ENCODE measurements around the gene TFRC.
"Not testable (repeated sequence)": the region's sequence is repeated elsewhere in the genome, so short reads cannot be mapped to it uniquely, and the experiment has no call there.

The TFRC gene

GRCh38 chr3:196079682-196080081 is 2.2 kb downstream of the TFRC start:
- H3K9ac ChIP-seq (ENCODE audit: low read depth, low read length), result no peak overlapping the region; the same call in 1 of the 2 replicates
- H3K27ac ChIP-seq (ENCODE audit: low read length), result no peak overlapping the region
- H3K9me3 ChIP-seq (ENCODE audit: insufficient read depth, low read depth, low read length), result no peaks in the 10 kb centered on the region
- H3K36me3 ChIP-seq (ENCODE audit: insufficient read depth, low read depth, low read length), result peaks cover 23% of the 10 kb centered on the region
- peak overlapping the region; percentile 98; the same call in 1 of the 2 replicates for H3K4me3 ChIP-seq (ENCODE audit: low read length)
- H3K27me3 ChIP-seq (ENCODE audit: insufficient read depth, low read length), result no peaks in the 10 kb centered on the region; the same call in 1 of the 2 replicates
- H3K4me1 ChIP-seq (ENCODE audit: insufficient read depth, low read length), result peaks cover 3% of the 10 kb centered on the region; the same call in 1 of the 2 replicates

GRCh38 chr3:196075013-196075412 is 6.9 kb downstream of the TFRC start:
- H3K9ac ChIP-seq (ENCODE audit: low read depth, low read length), result no peak overlapping the region
- no peaks in the 10 kb centered on the region for H3K27me3 ChIP-seq (ENCODE audit: insufficient read depth, low read length)
- H3K4me1 ChIP-seq (ENCODE audit: insufficient read depth, low read length), result no peaks in the 10 kb centered on the region; the same call in 1 of the 2 replicates
- no peak overlapping the region for H3K27ac ChIP-seq (ENCODE audit: low read length)
- H3K9me3 ChIP-seq (ENCODE audit: insufficient read depth, low read depth, low read length), result no peaks in the 10 kb centered on the region
- H3K36me3 ChIP-seq (ENCODE audit: insufficient read depth, low read depth, low read length), result peaks cover 68% of the 10 kb centered on the region
- H3K4me3 ChIP-seq (ENCODE audit: low read length), result no peak overlapping the region

GRCh38 chr3:196073255-196073753 is 8.6 kb downstream of the TFRC start:
- Histone ChIP-seq H3K4me3 (ENCODE audit: low read length) (no peak overlapping the region), H3K4me1 (ENCODE audit: insufficient read depth, low read length) (no peaks in the 10 kb centered on the region), H3K36me3 (ENCODE audit: insufficient read depth, low read depth, low read length) (peaks cover 83% of the 10 kb centered on the region), H3K9ac (ENCODE audit: low read depth, low read length) (no peak overlapping the region), H3K27ac (ENCODE audit: low read length) (no peak overlapping the region), H3K27me3 (ENCODE audit: insufficient read depth, low read length) (no peaks in the 10 kb centered on the region), H3K9me3 (ENCODE audit: insufficient read depth, low read depth, low read length) (no peaks in the 10 kb centered on the region)

- Histone ChIP-seq H3K4me1 (ENCODE audit: insufficient read depth, low read length) (no peaks in the 10 kb centered on the region), H3K27me3 (ENCODE audit: insufficient read depth, low read length) (no peaks in the 10 kb centered on the region), H3K36me3 (ENCODE audit: insufficient read depth, low read depth, low read length) (peaks cover 93% of the 10 kb centered on the region), H3K27ac (ENCODE audit: low read length) (no peak overlapping the region), H3K4me3 (ENCODE audit: low read length) (no peak overlapping the region), H3K9me3 (ENCODE audit: insufficient read depth, low read depth, low read length) (no peaks in the 10 kb centered on the region), H3K9ac (ENCODE audit: low read depth, low read length) (no peak overlapping the region)
These were observed 9.6 kb downstream of the TFRC start for GRCh38 chr3:196072313-196072712.

- H3K36me3 ChIP-seq (ENCODE audit: insufficient read depth, low read depth, low read length), result peaks cover 98% of the 10 kb centered on the region
- not testable (repeated sequence) for H3K27me3 ChIP-seq (ENCODE audit: insufficient read depth, low read length); H3K4me1 ChIP-seq (ENCODE audit: insufficient read depth, low read length); H3K9ac ChIP-seq (ENCODE audit: low read depth, low read length); H3K9me3 ChIP-seq (ENCODE audit: insufficient read depth, low read depth, low read length); H3K27ac ChIP-seq (ENCODE audit: low read length); H3K4me3 ChIP-seq (ENCODE audit: low read length)
These were observed 13.1 kb downstream of the TFRC start for GRCh38 chr3:196068812-196069211.

- Histone ChIP-seq H3K9me3 (ENCODE audit: insufficient read depth, low read depth, low read length) (no peaks in the 10 kb centered on the region), H3K27ac (ENCODE audit: low read length) (no peak overlapping the region), H3K4me3 (ENCODE audit: low read length) (no peak overlapping the region), H3K9ac (ENCODE audit: low read depth, low read length) (no peak overlapping the region), H3K36me3 (ENCODE audit: insufficient read depth, low read depth, low read length) (peaks cover 98% of the 10 kb centered on the region), H3K4me1 (ENCODE audit: insufficient read depth, low read length) (no peaks in the 10 kb centered on the region), H3K27me3 (ENCODE audit: insufficient read depth, low read length) (no peaks in the 10 kb centered on the region)
These were observed 14.5 kb downstream of the TFRC start for GRCh38 chr3:196067439-196067838.

GRCh38 chr3:196063971-196064370 is 17.9 kb downstream of the TFRC start:
- no peak overlapping the region for H3K4me3 ChIP-seq (ENCODE audit: low read length)
- peaks cover 5% of the 10 kb centered on the region; the same call in 1 of the 2 replicates for H3K4me1 ChIP-seq (ENCODE audit: insufficient read depth, low read length)
- H3K9me3 ChIP-seq (ENCODE audit: insufficient read depth, low read depth, low read length), result no peaks in the 10 kb centered on the region
- H3K27me3 ChIP-seq (ENCODE audit: insufficient read depth, low read length), result no peaks in the 10 kb centered on the region
- no peak overlapping the region for H3K27ac ChIP-seq (ENCODE audit: low read length)
- H3K9ac ChIP-seq (ENCODE audit: low read depth, low read length), result no peak overlapping the region
- peaks cover 96% of the 10 kb centered on the region for H3K36me3 ChIP-seq (ENCODE audit: insufficient read depth, low read depth, low read length)

- H3K27me3 ChIP-seq (ENCODE audit: insufficient read depth, low read length), result no peaks in the 10 kb centered on the region
- no peak overlapping the region for H3K27ac ChIP-seq (ENCODE audit: low read length)
- peaks cover 97% of the 10 kb centered on the region for H3K36me3 ChIP-seq (ENCODE audit: insufficient read depth, low read depth, low read length)
- H3K9ac ChIP-seq (ENCODE audit: low read depth, low read length), result no peak overlapping the region
- H3K4me3 ChIP-seq (ENCODE audit: low read length), result no peak overlapping the region
- H3K4me1 ChIP-seq (ENCODE audit: insufficient read depth, low read length), result peaks cover 5% of the 10 kb centered on the region; the same call in 1 of the 2 replicates
- H3K9me3 ChIP-seq (ENCODE audit: insufficient read depth, low read depth, low read length), result no peaks in the 10 kb centered on the region
These were observed 18.4 kb downstream of the TFRC start for GRCh38 chr3:196063456-196063855.

- Histone ChIP-seq H3K9ac (ENCODE audit: low read depth, low read length) (no peak overlapping the region), H3K27me3 (ENCODE audit: insufficient read depth, low read length) (no peaks in the 10 kb centered on the region), H3K4me1 (ENCODE audit: insufficient read depth, low read length) (peaks cover 5% of the 10 kb centered on the region; the same call in 1 of the 2 replicates), H3K9me3 (ENCODE audit: insufficient read depth, low read depth, low read length) (no peaks in the 10 kb centered on the region), H3K27ac (ENCODE audit: low read length) (no peak overlapping the region), H3K36me3 (ENCODE audit: insufficient read depth, low read depth, low read length) (peaks cover 98% of the 10 kb centered on the region), H3K4me3 (ENCODE audit: low read length) (no peak overlapping the region)
These were observed 18.8 kb downstream of the TFRC start for GRCh38 chr3:196063049-196063448.

GRCh38 chr3:196060834-196061233 is 21.1 kb downstream of the TFRC start:
- Histone ChIP-seq H3K9ac (ENCODE audit: low read depth, low read length) (no peak overlapping the region), H3K4me3 (ENCODE audit: low read length) (no peak overlapping the region), H3K4me1 (ENCODE audit: insufficient read depth, low read length) (peaks cover 13% of the 10 kb centered on the region; the same call in 1 of the 2 replicates), H3K9me3 (ENCODE audit: insufficient read depth, low read depth, low read length) (no peaks in the 10 kb centered on the region), H3K36me3 (ENCODE audit: insufficient read depth, low read depth, low read length) (peaks cover 98% of the 10 kb centered on the region), H3K27ac (ENCODE audit: low read length) (no peak overlapping the region), H3K27me3 (ENCODE audit: insufficient read depth, low read length) (no peaks in the 10 kb centered on the region)

GRCh38 chr3:196057760-196058331 is 24.0 kb downstream of the TFRC start:
- peak overlapping the region; percentile 84 for H3K27ac ChIP-seq (ENCODE audit: low read length)
- H3K36me3 ChIP-seq (ENCODE audit: insufficient read depth, low read depth, low read length), result peaks cover 96% of the 10 kb centered on the region
- H3K4me1 ChIP-seq (ENCODE audit: insufficient read depth, low read length), result peaks cover 13% of the 10 kb centered on the region; the same call in 1 of the 2 replicates
- no peaks in the 10 kb centered on the region for H3K27me3 ChIP-seq (ENCODE audit: insufficient read depth, low read length)
- H3K9ac ChIP-seq (ENCODE audit: low read depth, low read length), result peak overlapping the region; percentile 63
- H3K4me3 ChIP-seq (ENCODE audit: low read length), result peak overlapping the region; percentile 5; the same call in 1 of the 2 replicates
- H3K9me3 ChIP-seq (ENCODE audit: insufficient read depth, low read depth, low read length), result no peaks in the 10 kb centered on the region

- H3K27me3 ChIP-seq (ENCODE audit: insufficient read depth, low read length); H3K9ac ChIP-seq (ENCODE audit: low read depth, low read length); H3K9me3 ChIP-seq (ENCODE audit: insufficient read depth, low read depth, low read length); H3K4me3 ChIP-seq (ENCODE audit: low read length); H3K27ac ChIP-seq (ENCODE audit: low read length): not testable (repeated sequence)
- Histone ChIP-seq H3K4me1 (ENCODE audit: insufficient read depth, low read length) (peaks cover 13% of the 10 kb centered on the region; the same call in 1 of the 2 replicates), H3K36me3 (ENCODE audit: insufficient read depth, low read depth, low read length) (peaks cover 96% of the 10 kb centered on the region)
These were observed 25.5 kb downstream of the TFRC start for GRCh38 chr3:196056371-196056770.

Measured in iPS-20b (cell line).